GM04504 (cell line): ENCODE measurements around the gene SPEN.

Experiments
- DNase-seq: peaks from one replicate; pipeline ENCODE4 v3.0.0-alpha.2; 2012; ENCODE audit warnings: low read depth

The SPEN gene

DNA sequence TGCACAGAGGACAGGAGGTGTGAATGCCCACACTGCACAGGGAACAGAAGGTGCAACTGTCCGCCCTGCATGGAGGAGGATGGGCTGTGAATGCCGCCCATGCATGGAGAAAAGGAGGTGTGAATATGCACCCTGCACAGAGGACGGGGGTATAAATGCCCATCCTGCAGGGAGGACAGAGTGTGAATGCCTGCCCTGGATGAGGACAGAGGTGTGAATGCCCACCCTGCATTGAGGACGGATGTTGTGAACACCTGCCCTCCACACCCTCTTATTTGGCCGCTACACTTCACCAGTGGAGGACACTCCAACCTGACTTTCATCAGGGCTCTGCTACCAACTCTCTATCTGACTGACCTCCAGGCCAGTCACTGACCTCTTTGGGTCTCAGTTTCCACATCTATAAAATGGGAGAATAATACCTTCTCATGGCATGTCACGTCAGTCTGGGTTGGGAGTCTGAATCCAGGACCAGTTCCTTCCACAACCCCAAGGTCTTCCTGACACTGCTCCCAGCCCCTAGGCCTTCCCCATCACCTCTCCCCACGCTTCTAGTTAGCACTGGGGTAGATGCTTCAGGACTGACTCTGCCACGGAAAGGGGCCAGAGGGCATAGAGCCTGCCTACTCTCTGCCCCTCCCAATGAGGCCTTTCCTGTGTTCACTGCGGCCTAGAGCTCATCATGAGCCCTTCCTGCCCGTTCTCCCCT is 100.0 kb downstream of the SPEN start:
- no peak for DNase-seq

DNA sequence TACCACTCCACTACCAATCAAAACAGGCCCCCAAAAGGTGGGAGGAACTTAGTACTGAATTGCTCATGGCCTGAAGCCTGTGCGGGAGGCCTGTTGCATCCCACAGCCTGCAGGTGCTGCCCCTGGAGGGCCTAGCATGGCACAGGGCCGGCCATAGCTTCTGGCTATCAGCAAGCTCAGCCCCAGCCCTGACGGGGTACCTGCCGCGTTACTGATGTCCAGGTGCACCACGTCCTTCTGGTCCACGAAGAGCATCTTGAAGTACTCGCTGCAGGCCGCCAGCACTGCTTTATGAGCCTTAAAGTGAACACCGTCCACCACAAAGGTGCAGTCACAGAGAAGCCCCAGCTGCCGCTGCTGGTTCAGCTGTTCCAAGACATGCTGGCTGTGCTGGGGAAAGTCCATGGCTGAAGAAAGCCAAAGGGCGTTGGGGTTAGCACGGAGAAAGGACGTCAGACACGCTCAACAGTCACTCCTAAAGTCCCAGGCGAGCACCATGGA is 100.6 kb downstream of the SPEN start:
- no peak for DNase-seq

DNA sequence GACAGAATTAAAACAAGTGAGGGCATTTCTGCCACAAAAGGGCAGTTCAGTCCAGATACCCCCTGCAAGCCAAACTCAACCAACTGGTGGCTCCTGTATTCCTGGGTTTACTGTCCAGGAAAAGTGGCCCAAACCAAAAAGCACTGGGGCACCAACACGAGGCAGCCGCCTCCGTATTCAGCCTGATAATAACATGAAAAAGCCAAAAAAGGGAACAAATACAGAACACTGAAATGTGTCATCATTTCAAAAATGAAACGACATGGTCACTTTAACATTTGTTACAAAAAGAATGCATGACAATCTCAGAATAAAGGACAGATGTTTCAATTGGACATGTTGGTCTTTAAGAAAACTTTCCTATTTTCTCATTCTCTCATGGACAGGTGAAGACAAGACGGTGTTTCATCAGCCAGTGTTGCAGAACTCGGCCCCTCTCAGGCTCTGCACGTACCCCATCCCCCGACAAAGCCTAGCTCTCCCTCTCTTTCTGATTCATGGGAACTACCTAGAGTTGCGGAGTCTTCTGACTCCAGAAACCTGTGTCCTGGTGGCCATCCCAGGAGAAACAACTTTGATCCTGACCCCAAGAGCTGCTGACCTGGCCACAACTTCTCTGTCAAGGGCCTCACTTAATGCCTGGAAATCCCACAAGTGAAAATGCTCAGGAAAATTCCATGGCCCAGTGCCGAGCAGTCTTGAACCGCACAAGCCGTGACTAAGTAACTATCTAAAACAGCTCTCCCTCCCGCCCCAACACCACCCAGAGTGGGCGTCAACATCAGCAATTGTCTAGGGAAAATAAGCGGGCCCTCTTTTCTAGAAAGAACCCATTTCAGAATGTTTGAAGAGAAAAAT is 101.3 kb downstream of the SPEN start:
- peak; percentile 93 for DNase-seq

DNA sequence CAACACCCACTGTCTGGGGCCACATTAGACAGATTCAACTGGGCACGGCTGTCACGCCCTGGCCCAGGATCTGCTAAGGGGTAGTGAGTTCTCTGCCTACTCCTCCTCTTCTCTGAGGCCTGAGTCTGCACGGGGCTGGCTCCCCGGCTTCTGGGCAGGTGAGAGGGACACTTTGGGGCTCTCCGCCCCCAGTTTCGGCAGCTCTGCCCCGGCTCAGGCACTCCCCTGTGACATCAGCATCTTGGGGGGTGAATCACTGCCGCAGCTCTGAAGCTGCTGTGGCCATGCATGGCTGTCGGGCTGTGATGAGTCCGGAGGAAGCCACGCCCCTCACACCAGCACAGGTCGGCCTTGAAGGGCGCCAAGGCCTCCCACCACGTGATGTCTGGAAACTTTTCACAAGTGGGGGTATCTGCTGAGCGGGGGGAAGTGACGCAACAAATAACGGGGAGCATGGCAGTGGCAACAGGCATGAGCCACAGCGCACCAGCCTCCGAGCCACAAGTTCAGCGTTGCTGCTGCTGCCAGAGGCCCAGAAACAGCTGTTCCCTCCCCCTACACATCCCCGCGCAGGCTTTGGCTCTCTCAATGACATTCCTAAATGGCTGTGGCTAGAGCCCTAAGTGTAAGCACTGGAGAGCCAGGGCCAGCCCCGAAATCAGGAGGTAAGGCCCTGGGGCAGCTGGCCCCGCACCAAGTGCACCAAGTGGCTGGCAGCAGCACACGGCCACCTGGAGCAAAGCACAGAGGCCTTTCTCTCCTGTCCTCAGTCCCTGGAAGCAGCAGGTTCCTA is 102.1 kb downstream of the SPEN start:
- peak; percentile 91 for DNase-seq

DNA sequence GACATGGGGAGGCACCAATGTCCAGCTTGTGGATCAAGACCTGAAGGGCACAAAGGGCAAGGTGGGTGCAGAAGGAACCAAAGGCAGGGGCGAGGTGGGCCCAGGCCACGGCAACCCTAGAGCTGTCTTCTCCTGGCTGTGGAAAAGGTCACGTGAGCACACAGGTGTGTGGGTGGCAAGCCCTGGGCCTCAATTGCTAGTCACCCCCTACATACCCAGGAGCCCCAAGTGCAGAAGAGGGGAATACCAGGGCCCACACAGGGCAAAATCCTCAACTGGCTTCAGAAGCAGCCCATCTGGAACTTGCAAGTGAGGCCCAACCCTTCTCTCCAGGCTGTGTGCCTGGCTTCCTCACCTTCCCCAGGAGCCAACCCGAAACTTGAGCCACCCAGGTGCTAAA is 102.8 kb downstream of the SPEN start:
- DNase-seq = no peak

DNA sequence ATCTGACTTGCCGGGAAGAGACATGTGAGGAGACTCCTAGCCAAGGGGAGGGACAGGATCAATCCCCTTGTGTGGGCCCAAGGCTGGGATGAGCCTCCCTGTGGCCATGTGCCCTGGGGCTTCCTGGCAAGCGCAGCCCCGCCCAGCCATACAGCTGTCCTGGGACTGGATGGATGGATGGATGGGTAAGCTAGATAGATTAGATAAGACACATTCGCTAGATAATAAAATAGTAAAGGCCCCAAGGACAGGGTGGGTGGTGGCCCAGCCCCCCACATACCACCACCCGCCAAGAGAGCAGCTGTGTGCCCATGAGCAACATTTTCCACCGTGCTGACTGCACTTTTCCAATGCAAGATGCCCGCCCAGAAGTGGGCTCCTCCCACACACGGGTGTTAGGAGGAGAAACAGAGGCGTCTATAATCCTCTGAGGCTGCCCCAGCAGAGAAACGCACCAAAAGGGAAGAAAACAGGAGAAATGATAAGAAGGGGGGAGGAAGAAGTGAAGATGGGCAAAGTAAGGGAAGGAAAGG is 103.3 kb downstream of the SPEN start:
- DNase-seq = no peak

DNA sequence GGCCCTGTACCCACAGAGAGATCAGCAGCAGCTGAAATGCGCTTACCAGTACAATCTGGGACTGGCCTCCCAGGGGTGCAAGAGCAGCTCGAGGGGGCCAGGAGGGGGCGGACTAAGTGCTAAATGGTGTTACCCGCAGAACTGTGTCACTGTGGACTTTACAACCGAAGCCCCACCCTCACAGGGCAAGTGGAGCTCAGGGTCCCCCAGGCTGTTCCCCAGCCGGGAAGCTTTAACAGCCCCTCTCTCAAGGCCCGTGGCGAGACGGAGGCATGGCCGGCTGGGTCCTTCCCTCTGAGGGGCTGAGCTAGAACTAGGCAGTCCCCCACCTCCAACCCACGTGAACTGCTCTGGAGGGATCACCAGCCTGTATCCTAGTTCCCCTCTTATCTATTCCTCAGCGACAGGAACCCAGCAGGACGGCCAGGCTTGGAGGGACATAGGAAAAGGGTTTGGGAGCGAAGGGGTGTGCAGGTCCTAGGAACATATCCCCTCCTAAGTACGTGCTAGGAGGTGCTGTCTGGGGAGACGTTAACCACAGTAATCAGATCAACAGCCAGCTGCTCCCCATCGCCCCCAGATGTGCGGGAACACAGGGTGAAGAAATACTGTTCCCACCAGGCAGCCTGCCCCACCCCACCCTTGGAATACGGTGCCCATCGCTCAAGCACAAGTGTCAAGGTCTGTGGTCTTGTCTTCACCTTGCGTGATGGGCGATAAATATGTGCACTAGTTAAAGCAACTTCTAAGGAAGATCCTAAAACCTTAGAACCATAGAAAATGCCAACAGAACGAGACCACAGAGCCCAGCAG is 104.0 kb downstream of the SPEN start:
- no peak for DNase-seq

DNA sequence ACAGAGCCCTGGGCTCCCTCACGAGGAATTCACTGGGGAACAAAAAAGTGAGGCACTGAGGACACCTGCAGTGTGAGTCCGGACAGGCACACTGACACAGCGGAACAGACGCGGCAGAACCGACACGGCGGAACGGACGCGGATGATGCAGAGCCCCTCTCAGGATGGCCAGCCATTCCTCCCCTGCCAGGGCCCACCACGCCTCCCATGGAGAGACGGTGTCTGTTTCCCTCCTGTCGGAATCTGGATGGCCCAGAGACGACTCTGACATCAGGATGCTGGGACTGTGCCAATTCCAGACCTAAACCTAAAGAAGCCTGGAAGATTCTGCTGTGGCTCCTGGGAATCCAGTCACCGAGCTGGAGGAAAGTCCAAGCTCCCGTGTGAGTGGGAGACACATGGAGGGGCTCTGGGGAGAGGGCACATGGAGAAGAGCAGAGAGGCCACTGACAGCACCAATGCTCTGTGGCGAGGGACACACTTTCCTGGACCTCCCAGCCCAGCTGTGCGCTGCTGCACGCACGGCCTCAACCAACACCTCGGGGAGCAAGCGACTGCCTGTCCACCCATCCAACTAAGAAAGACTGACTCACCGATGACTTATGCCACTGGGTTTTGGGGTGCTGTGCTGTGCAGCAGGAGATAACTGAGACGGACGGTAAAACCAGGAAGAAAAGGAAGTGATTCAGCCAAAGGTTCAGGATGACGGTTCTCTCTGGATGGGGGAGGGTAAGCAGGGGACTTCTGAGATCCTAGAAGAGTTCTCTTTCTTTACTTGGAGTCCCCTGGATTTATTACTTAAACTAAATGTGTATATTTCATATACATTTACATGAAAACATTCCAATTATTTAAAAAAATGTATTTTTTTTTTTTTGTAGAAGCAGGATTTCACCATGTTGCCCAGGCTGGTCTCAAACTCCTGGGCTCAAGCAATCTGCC is 105.1 kb downstream of the SPEN start:
- peak; percentile 86 for DNase-seq

DNA sequence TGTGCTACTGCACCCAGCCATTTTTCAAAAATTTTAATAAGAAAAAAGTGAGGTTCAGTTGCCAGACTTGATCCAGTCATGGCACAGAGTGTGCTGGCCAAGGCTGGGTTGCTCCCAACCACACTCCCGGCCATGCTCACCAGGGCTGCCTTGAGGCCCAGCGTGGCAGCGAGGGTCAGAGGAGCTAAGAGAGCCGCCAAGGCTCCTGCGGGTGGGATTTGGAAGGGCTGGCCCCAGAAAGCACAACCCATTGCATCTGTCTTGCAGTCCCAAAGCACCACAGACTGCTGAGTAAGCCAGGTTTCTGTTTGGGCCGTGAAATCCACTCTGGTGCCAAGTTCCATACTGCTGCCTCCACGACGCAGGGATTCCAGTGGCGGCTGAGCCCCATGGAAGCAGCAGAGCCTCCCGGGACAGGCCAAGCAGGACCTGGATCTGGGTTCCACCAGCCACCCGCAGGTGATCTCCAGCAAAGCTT is 105.8 kb downstream of the SPEN start:
- no peak for DNase-seq

DNA sequence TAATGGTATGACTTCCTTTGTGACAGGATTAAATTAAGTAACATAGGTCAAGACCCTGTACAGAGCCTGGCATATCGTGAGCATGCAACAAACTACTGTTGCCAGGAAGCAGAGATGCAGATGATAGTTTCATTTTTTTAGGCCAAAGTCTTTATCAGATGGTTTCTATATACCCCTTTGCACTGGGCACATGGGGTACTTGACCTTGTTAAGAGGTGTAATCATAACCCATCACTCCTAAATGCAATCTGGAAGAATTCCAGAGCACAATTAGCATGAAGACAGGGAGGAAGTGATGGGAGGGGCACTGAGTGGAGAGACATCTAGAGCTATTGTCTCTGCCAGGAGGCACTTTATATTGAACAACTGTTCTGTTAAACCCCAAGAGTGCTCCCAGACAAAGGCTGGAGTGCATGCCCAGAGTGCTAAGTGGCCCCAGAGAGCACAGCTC is 106.3 kb downstream of the SPEN start:
- DNase-seq = no peak

DNA sequence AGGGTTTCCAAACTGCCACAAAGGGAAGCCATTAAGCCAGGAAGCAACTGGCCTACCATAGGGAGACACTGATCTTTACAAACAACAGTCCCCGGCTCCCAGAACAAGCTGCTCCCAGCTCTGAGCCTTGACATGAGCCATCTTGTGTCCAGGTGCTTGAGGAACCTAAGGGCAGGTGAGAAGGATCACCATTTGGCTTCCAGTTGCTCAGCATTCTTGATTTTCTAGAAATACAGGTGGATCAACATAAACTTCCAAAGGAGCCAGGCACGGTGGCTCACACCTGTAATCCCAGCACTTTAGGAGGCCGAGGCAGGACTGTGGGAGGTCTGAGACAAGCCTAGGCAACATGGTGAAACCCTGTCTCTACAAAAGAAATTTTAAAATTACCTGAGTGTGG is 106.8 kb downstream of the SPEN start:
- DNase-seq = no peak

DNA sequence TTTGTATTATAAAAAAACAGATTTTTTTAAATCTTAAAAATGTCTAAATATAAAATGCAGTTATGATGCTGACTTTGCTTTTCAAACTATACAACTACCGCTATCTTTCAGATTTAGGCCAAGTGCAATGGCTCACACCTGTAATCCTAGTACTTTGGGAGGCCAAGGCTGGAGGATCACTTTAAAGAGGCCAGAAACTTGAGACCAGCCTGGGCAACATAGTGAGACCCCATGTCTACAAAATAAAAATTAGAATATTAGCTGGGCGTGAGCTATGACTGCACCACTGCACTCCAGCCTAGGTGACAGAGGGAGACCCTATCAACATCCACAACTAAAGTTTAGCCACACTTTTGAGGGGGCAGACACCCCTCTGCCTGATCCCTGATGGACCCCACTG is 108.0 kb downstream of the SPEN start:
- no peak for DNase-seq

DNA sequence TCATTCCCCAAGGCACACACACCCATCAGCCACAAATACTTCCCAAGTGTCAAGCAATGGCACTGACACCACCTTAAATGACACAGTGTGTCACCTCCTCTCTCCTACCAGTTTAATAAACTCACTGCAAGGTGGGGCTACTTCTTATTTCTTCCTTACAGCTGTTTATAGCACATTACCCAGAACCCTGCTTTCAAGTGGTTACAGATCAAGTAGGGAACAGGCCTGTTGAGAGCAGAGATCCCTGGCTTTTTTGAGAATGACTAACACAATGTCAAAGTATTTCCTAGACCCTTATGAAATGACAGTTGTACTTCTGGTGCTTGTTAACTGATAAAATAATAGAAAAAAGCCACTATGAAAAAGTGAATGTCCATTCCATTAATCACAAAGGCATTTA is 108.6 kb downstream of the SPEN start:
- DNase-seq = no peak

DNA sequence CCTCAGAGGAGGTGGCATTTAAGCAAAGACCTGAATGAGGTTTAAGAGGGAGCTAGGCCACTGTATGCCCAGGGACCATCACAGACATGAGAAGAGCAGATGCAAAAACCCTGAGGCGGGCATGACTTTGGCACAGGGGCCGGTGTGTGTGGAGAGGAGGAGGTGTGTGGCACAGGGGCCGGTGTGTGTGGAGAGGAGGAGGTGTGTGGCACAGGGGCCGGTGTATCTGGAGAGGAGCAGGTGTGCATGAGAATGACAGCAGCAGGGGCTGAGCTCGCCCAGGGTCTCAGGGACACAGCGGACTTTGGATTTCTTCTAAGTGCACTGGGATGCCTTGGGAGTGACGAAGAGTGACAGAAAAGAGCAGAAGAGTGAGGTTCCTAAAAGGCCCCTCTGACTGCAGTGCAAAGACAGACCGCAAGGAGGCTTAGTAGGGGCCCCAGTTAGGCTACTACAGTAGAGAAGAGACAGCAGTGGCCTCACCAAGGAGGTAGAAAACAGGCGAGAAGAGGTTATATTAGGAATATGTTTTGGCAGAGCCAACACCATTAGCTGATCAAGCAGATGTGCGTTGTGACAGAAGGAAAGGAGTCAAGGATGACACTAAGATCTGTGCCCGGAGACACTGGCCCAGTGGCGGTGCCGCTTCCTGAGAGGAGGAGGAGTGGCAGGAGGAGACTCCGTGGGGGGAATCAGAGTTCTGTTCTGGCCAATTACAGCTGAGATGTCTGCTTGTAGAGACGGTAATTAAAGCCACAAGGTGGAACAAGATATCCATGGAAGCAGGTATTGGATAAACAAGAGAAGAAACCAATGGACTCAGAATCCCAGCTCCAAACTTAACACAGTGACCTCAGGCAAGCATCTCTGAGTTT is 110.0 kb downstream of the SPEN start:
- DNase-seq = no peak

DNA sequence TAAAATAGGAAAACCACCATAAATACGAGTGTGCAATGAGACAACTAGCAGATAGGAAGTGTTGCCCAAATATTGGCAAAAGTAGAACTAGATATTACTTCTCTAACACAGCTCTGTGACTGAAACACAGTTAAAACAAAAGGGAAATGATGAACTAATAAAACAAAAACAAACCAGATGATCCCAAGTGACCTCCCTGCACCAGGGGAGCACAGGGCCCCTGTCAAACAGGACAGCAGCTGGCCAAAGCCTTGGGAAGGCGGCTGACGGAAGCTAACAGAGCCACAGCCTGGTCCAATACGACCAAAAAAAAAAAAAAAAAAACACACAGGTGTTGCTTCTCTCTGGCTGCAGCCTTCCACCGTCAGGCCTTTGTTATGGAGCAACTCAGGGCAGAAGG is 110.6 kb downstream of the SPEN start:
- DNase-seq = no peak

DNA sequence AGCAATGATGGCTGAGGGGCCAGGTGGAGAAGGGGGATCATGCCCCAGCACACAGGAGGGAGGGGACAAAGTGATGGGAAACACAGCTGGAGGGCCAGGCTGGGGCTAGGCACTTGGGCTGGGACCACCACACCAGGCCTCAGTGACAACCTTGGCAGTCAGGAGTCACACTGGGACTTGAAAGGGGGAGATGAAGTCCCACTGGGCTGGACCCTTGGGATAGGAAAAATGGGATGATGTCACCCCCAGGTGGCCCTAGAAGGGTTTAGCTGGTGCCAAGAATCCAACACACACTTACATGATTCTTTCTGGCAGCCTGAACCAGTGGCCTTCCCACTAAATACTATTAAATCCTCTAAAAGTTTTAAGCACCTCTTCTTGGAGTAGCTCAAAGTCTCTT is 111.3 kb downstream of the SPEN start:
- no peak for DNase-seq

DNA sequence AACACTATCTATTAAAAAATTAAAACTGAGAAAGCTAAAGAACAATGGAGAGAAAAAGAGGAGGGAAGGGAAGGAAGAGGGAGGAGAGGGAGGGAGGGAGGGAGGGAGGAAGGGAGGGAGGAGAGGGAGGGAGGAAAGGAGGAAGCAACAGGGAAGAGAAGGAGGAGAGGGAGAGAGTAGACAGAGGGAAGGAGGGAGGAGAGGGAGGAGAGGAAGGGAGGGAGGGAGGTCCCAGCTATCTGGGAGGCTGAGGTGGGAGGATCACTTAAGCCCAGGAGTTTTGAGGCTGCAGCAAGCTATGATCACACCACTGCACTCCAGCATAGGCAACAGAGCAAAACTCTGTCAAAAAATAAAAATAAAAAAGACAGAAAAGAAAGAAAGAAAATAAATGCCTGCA is 111.9 kb downstream of the SPEN start:
- DNase-seq = no peak

DNA sequence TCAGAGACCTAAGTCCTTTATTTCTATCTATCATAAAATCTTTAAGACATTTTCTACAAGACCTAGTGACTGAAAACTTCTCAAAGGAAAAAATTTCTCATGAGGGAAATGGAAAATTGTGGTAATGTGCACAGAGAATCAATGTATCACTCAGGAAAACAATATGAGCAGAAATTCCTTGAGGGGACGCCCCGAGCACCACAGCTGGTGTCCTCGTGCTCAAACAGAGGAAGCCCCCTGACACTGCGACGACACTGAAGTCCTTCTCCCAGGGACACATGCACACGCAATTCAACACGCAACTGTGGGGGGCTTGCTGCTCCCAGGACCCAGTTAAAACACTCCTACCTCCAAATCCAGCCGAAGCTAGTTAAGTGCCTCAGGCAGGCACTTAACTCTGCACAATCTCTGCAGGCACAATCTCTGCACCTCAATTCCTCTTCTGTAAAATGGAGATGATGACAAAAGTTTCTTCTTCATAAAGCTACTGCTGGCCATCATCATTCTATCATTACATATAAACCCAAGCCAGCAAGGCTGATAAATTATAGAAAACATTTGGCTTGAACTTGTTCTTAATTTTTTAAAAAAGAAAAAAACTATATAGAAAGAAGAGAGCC is 112.4 kb downstream of the SPEN start:
- DNase-seq = no peak

DNA sequence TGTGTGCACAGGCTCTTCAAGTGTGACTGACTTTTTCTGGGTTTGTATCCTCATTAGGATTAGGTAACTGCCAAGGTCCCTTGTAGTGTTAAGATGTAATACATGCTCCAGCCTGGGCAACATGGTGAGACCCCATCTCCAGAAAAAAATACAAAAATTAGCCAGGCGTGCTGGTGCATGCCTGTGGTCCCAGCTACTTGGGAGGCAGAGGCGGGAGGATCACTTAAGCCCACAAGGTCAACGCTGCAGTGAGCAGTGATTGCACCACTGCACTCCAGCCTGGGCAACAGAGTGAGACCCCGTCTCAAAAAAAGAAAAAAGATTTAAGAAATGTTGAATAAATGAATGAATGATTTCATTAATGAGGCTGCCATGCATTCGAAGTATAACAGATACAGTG is 113.3 kb downstream of the SPEN start:
- DNase-seq = no peak
